H9 (cell line): ENCODE measurements around the gene FLVCR1. TPM values are rescaled to one million over a fixed set of nuclear protein-coding genes. Genes with fewer than 3 reads are reported as not detected.
A peak's percentile ranks its signal among the peaks of the same experiment; 100 is the strongest.

ENCODE experiments used
- DNase-seq: peaks from one replicate; pipeline ENCODE4 v3.0.0-alpha.2; 2017
- H2AFZ ChIP-seq: one replicate; pipeline ENCODE4 v1.6.1; 2013; ENCODE audit warnings: mild to moderate bottlenecking, low read length, control low read depth, moderate library complexity
- H2AK5ac ChIP-seq: 2 replicates; pipeline ENCODE4 v1.6.1; 2013; ENCODE audit warnings: low read length, control low read depth, mixed read lengths; ENCODE audit not compliant: insufficient read length
- H2BK120ac ChIP-seq: one replicate; pipeline ENCODE4 v1.6.1; 2013; ENCODE audit warnings: low read depth, mild to moderate bottlenecking, low read length, control low read depth, inconsistent platforms; ENCODE audit not compliant: poor library complexity, severe bottlenecking
- H2BK12ac ChIP-seq: 2 replicates; pipeline ENCODE4 v1.6.1; 2013; ENCODE audit warnings: low read length, control low read depth, mixed read lengths, low read depth; ENCODE audit not compliant: insufficient read length
- H2BK15ac ChIP-seq: 2 replicates; pipeline ENCODE4 v1.6.1; 2013; ENCODE audit warnings: low read depth, low read length, control low read depth
- H2BK20ac ChIP-seq: one replicate; pipeline ENCODE4 v1.6.1; 2013; ENCODE audit warnings: low read depth, mild to moderate bottlenecking, low read length, control low read depth, inconsistent platforms; ENCODE audit not compliant: poor library complexity, severe bottlenecking
- H2BK5ac ChIP-seq: 2 replicates; pipeline ENCODE4 v1.6.1; 2013; ENCODE audit warnings: low read length, control low read depth, mixed read lengths; ENCODE audit not compliant: insufficient read length
- H3K14ac ChIP-seq: 2 replicates; pipeline ENCODE4 v1.6.1; 2013; ENCODE audit warnings: low read length, control low read depth; ENCODE audit not compliant: insufficient read depth
- H3K18ac ChIP-seq: 2 replicates; pipeline ENCODE4 v1.6.1; 2013; ENCODE audit warnings: low read depth, mild to moderate bottlenecking, mixed read lengths, low read length, control low read depth; ENCODE audit not compliant: insufficient read length
- H3K23ac ChIP-seq: 2 replicates; pipeline ENCODE4 v1.6.1; 2013; ENCODE audit warnings: low read length, control low read depth, mixed read lengths, low read depth; ENCODE audit not compliant: insufficient read length
- H3K23me2 ChIP-seq: 2 replicates; pipeline ENCODE4 v1.6.1; 2013; ENCODE audit warnings: low read depth, mild to moderate bottlenecking, mixed read lengths, low read length, control low read depth; ENCODE audit not compliant: insufficient read length, poor library complexity, severe bottlenecking
- H3K27ac ChIP-seq: 2 replicates; pipeline ENCODE4 v1.5.1; 2013; ENCODE audit warnings: low read length, control low read depth, mixed read lengths, low read depth; ENCODE audit not compliant: insufficient read length
- H3K27me3 ChIP-seq: 2 replicates; pipeline ENCODE4 v1.6.1; 2013; ENCODE audit warnings: low read length, control low read depth, inconsistent platforms; ENCODE audit not compliant: insufficient read depth
- H3K4ac ChIP-seq: 2 replicates; pipeline ENCODE4 v1.6.1; 2013; ENCODE audit warnings: low read depth, mild to moderate bottlenecking, control low read depth, inconsistent platforms, low read length, moderate library complexity
- H3K4me1 ChIP-seq: 2 replicates; pipeline ENCODE4 v1.6.1; 2013; ENCODE audit warnings: low read length, control low read depth, inconsistent platforms; ENCODE audit not compliant: insufficient read depth
- H3K4me2 ChIP-seq: 2 replicates; pipeline ENCODE4 v1.6.1; 2013; ENCODE audit warnings: low read length, control low read depth, mixed read lengths; ENCODE audit not compliant: insufficient read length, insufficient read depth
- H3K56ac ChIP-seq: 2 replicates; pipeline ENCODE4 v1.6.1; 2013; ENCODE audit warnings: low read depth, mild to moderate bottlenecking, mixed read lengths, low read length, control low read depth; ENCODE audit not compliant: insufficient read length
- H3K79me1 ChIP-seq: 2 replicates; pipeline ENCODE4 v1.6.1; 2013; ENCODE audit warnings: low read depth, mild to moderate bottlenecking, moderate library complexity, low read length, control low read depth, inconsistent platforms; ENCODE audit not compliant: insufficient read depth, poor library complexity, severe bottlenecking
- H3K79me2 ChIP-seq: 2 replicates; pipeline ENCODE4 v1.6.1; 2013; ENCODE audit warnings: low read length, control low read depth, inconsistent platforms; ENCODE audit not compliant: insufficient read depth
- H3K9ac ChIP-seq: 2 replicates; pipeline ENCODE4 v1.6.1; 2013; ENCODE audit warnings: low read length, control low read depth, mixed read lengths; ENCODE audit not compliant: insufficient read length; ENCODE audit errors: extremely low read depth
- H3K9me3 ChIP-seq: one replicate; pipeline ENCODE4 v1.6.1; 2013; ENCODE audit warnings: low read depth, low read length, inconsistent platforms; ENCODE audit not compliant: control insufficient read depth
- H3T11ph ChIP-seq: one replicate; pipeline ENCODE4 v1.6.1; 2013; ENCODE audit warnings: mild to moderate bottlenecking, low read length, control low read depth, inconsistent platforms
- H4K20me1 ChIP-seq: one replicate; pipeline ENCODE4 v1.6.1; 2013; ENCODE audit not compliant: control insufficient read depth, insufficient read length, insufficient read depth
- H4K5ac ChIP-seq: 2 replicates; pipeline ENCODE4 v1.6.1; 2013; ENCODE audit warnings: low read depth, mild to moderate bottlenecking, mixed read lengths, low read length, control low read depth; ENCODE audit not compliant: insufficient read length
- H4K8ac ChIP-seq: replicated peaks from 2 replicates; pipeline ENCODE4 v1.6.1; 2013; ENCODE audit warnings: low read length, control low read depth, mixed read lengths, low read depth; ENCODE audit not compliant: insufficient read length
- H4K91ac ChIP-seq: 2 replicates; pipeline ENCODE4 v1.6.1; 2013; ENCODE audit warnings: low read depth, mild to moderate bottlenecking, moderate library complexity, mixed read lengths, low read length, control low read depth; ENCODE audit not compliant: insufficient read length
- H3K27ac Mint-ChIP-seq, 3 experiments: 2 replicates in 2 of 3; 3 replicates in 1 of 3; pipeline ENCODE4 v1.8.0; 2020 to 2021; ENCODE audit warnings: mixed read lengths in 3 of 3, mild to moderate bottlenecking in 1 of 3, moderate library complexity in 1 of 3
- H3K27me3 Mint-ChIP-seq: 2 replicates; pipeline ENCODE4 v1.8.0; 2021; ENCODE audit warnings: low read depth, mild to moderate bottlenecking, moderate library complexity, mixed read lengths
- H3K36me3 Mint-ChIP-seq, 3 experiments: 2 replicates in 2 of 3; 3 replicates in 1 of 3; pipeline ENCODE4 v1.8.0; 2020 to 2021; ENCODE audit warnings: low read depth in 3 of 3, mixed read lengths in 3 of 3; ENCODE audit not compliant: insufficient read depth in 1 of 3
- H3K4me1 Mint-ChIP-seq, 2 experiments: 2 replicates each; pipeline ENCODE4 v1.8.0; 2020; ENCODE audit warnings: mixed read lengths in 2 of 2
- H3K4me3 Mint-ChIP-seq, 2 experiments: 2 replicates in 1 of 2; 3 replicates in 1 of 2; pipeline ENCODE4 v1.8.0; 2020 to 2021; ENCODE audit warnings: mild to moderate bottlenecking in 2 of 2, mixed read lengths in 2 of 2, moderate library complexity in 1 of 2
- H3K9me3 Mint-ChIP-seq, 2 experiments: 2 replicates in 1 of 2; 3 replicates in 1 of 2; pipeline ENCODE4 v1.8.0; 2020; ENCODE audit warnings: mild to moderate bottlenecking in 2 of 2, mixed read lengths in 2 of 2, moderate library complexity in 1 of 2
- CTCF ChIP-seq: fragments of 200-600 bp; sonication (generic); conservative IDR thresholded peaks from 3 replicates; pipeline ENCODE4 v1.8.0; 2021; ENCODE audit warnings: antibody characterized with exemption, mild to moderate bottlenecking
- WGBS: extraction: QIAGEN DNeasy Blood & Tissue Kit; methylation state at CpG from one replicate; pipeline ENCODE4 v1.1.7; 2013; ENCODE audit warnings: missing lambda C conversion rate, low lambda C conversion rate, mixed read lengths; ENCODE audit not compliant: insufficient read length; ENCODE audit errors: extremely low coverage; 5-methylcytosine and 5-hydroxymethylcytosine counted together
- total RNA-seq: library from RNA; stranded (reverse); gene quantifications from 2 replicates; pipeline ENCODE4 v1.2.1, GENCODE V29; 2021

Gene FLVCR1
- total RNA-seq, 1 experiment from 2014 or later = 55.2 TPM

- no peak overlapping the region for H4K5ac ChIP-seq
- TF ChIP-seq CTCF = no peak
- whole genome bisulfite sequencing = no CpG with 5 or more reads among the region's 2 CpGs
- H2AK5ac ChIP-seq = no peak overlapping the region
- H3T11ph ChIP-seq = no peak overlapping the region
- no peaks in the 10 kb centered on the region for H3K79me1 ChIP-seq
- H2BK120ac ChIP-seq = no peak overlapping the region
- Mint-ChIP-seq H3K27me3 (no peaks in the 10 kb centered on the region), H3K4me1 (peaks cover 46 to 54% of the 10 kb centered on the region in 2 experiments), H3K36me3 (peaks cover 12 to 30% (median 19%) of the 10 kb centered on the region in 3 experiments), H3K27ac (no peak overlapping the region), H3K4me3 (no peak overlapping the region), H3K9me3 (no peaks in the 10 kb centered on the region)
- no peak overlapping the region for H2BK12ac ChIP-seq
- no peak overlapping the region for H2BK15ac ChIP-seq
- no peaks in the 10 kb centered on the region for H3K23me2 ChIP-seq
- no peaks in the 10 kb centered on the region; the same call in 1 of the 2 replicates for H3K4me1 ChIP-seq
- no peak overlapping the region for H3K27ac ChIP-seq
- no peak overlapping the region for H3K14ac ChIP-seq
- no peaks in the 10 kb centered on the region for H4K20me1 ChIP-seq
- H2BK20ac ChIP-seq = no peak overlapping the region
- no peak overlapping the region for H2AFZ ChIP-seq
- no peak overlapping the region for H3K9ac ChIP-seq
- H2BK5ac ChIP-seq = no peak overlapping the region
- no peak overlapping the region for H3K56ac ChIP-seq
- no peak overlapping the region for H3K18ac ChIP-seq
- H3K23ac ChIP-seq = no peak overlapping the region
- H4K91ac ChIP-seq = no peak overlapping the region
- no peak overlapping the region for H3K4ac ChIP-seq
- no peaks in the 10 kb centered on the region for H3K27me3 ChIP-seq
- H4K8ac ChIP-seq = no peak overlapping the region
- H3K79me2 ChIP-seq = no peaks in the 10 kb centered on the region
- no peak overlapping the region for H3K4me2 ChIP-seq
- peak; percentile 13 for DNase-seq
- H3K9me3 ChIP-seq = no peaks in the 10 kb centered on the region
These were observed 60.7 kb downstream of the FLVCR1 start for GRCh38 chr1:212918824-212919223.
